ENCODE data around the gene ABCA7.

- TF ChIP-seq POLR2A (IDR thresholded peaks at IDR 0.05) = peak in 1 of 2 donors; percentile 41
- TF ChIP-seq CTCF (IDR thresholded peaks at IDR 0.05) = peak; percentile 71 to 98 (median 90)
Observed at GRCh38 chr19:1113030-1113985, 73.4 kb downstream of the ABCA7 start.
